ENCODE measurements around the gene ERBIN. TPM values are rescaled to one million over a fixed set of nuclear protein-coding genes. Genes with fewer than 3 reads are reported as not detected.

The ERBIN gene
- total and polyA plus RNA-seq, 10 of the 15 experiments (the other 5 are each of a cell fraction or from before 2014, with no cell fraction given), result 9.5 to 91.1 (median 49.4) TPM

DNA sequence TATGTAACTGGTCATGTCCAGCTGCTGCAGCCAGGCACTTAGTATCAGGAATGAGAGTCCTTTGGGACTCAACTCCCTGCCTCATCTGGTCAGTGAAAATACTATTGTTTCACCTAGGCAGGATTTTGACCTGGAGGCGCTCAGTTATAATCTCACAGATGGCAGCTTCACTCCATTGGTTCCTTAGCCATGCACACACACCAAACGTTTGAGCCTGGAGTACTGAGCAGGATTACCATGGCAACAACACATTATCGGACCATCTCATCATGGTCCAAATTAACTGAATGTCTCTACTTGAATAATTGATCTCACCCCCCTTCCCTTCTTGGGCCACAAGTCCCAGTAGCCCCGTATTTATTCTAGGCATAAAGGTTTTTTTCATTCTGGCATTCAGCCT is 202.8 kb downstream of the ERBIN start:
- Histone ChIP-seq H3K79me2 (ENCODE audit: control insufficient read depth, insufficient read depth, low read length) (no peaks in the 10 kb centered on the region), H4K20me1 (ENCODE audit: control insufficient read depth, insufficient read depth) (no peaks in the 10 kb centered on the region), H3K36me3 (ENCODE audit: control insufficient read depth in 2 of 2, insufficient read depth in 2 of 2, low read length in 1 of 2) (no peaks in the 10 kb centered on the region), H3K4me1 (ENCODE audit: control insufficient read depth, insufficient read depth, low read length) (no peaks in the 10 kb centered on the region), H3K27me3 (replicated peaks in 1 of 2; ENCODE audit: control insufficient read depth in 2 of 2, insufficient read depth in 2 of 2, low read length in 1 of 2) (no peaks in the 10 kb centered on the region), H3K27ac (ENCODE audit: control insufficient read depth, insufficient read depth) (no peak overlapping the region), H2AFZ (ENCODE audit: control insufficient read depth, low read depth, low read length) (no peak overlapping the region), H3K4me2 (ENCODE audit: control insufficient read depth, insufficient read depth) (no peak overlapping the region), H3K4me3 (no peak overlapping the region), H3K9me3 (replicated peaks; ENCODE audit: control insufficient read depth, insufficient read depth, low read length) (no peaks in the 10 kb centered on the region; the same call in 2 of the 3 replicates), H3K9ac (ENCODE audit: control insufficient read depth, insufficient read depth, low read length) (no peak overlapping the region)
- no peak for TF ChIP-seq RELA (IDR thresholded peaks at IDR 0.05; ENCODE audit: borderline replicate concordance, partially characterized antibody)
- in situ Hi-C loops (cut with MboI) (no loop called here), intact Hi-C loops (cut with micrococcal nuclease; ENCODE audit: unreplicated experiment) (no loop called here)
- 42% methylated on average over 4 of the region's 4 CpGs for WGBS (ENCODE audit: insufficient coverage, insufficient replicate concordance, low lambda C conversion rate, missing lambda C conversion rate)
- SMC1A ChIA-PET (ENCODE audit: uncharacterized antibody, unreplicated experiment), result interaction anchor here (0.7 to 1.5 kb wide), 2 partner anchors 9 to 309 kb away, joined by 3 to 4 read pairs; no protein-coding TSS in a partner anchor
- ATAC-seq, result no peak
- CTCF ChIA-PET, result no interaction called here
- FAIRE-seq, result no peak
- RAD21 ChIA-PET (ENCODE audit: unreplicated experiment), result no interaction called here
- no peak for DNase-seq (ENCODE audit: low read depth, low spot score)
- no TSS peak for BruUV-seq (replicated peaks)
- POLR2A ChIA-PET, result interaction anchor here (0.7 kb wide), 1 partner anchor 563 kb away, joined by 4 read pairs; no protein-coding TSS in a partner anchor

DNA sequence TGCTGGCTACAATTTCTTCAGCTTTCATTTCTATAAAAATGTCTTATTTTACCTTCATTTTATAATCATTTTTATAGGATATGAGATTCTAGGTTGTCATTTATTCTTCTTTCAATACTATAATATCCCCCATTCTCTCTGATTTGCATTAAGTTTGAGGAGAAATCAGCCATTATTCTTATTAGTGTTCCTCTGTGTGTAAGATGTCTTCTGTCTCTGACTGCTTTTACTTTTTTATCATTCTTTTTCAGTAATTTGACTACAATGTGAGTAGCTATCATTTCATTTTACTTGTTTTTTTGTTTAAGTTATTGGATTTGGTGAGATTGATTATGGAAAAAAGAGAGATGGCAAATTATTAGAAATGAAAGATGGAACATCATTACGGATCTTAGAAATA is 204.1 kb downstream of the ERBIN start:
- Histone ChIP-seq H3K36me3 (ENCODE audit: control insufficient read depth in 2 of 2, insufficient read depth in 2 of 2, low read length in 1 of 2) (no peaks in the 10 kb centered on the region), H3K27me3 (replicated peaks in 1 of 2; ENCODE audit: control insufficient read depth in 2 of 2, insufficient read depth in 2 of 2, low read length in 1 of 2) (no peaks in the 10 kb centered on the region), H3K4me3 (no peak overlapping the region), H3K9ac (ENCODE audit: control insufficient read depth, insufficient read depth, low read length) (no peak overlapping the region), H3K4me1 (ENCODE audit: control insufficient read depth, insufficient read depth, low read length) (no peaks in the 10 kb centered on the region), H3K27ac (ENCODE audit: control insufficient read depth, insufficient read depth) (no peak overlapping the region), H3K79me2 (ENCODE audit: control insufficient read depth, insufficient read depth, low read length) (no peaks in the 10 kb centered on the region), H3K4me2 (ENCODE audit: control insufficient read depth, insufficient read depth) (no peak overlapping the region), H2AFZ (ENCODE audit: control insufficient read depth, low read depth, low read length) (no peak overlapping the region), H4K20me1 (ENCODE audit: control insufficient read depth, insufficient read depth) (no peaks in the 10 kb centered on the region), H3K9me3 (replicated peaks; ENCODE audit: control insufficient read depth, insufficient read depth, low read length) (no peaks in the 10 kb centered on the region; the same call in 2 of the 3 replicates)
- TF ChIP-seq CBX3 (IDR thresholded peaks at IDR 0.05; ENCODE audit: borderline replicate concordance, low read depth) (no peak), SPI1 (IDR thresholded peaks at IDR 0.05; ENCODE audit: borderline replicate concordance, insufficient read depth, low read depth, low read length) (no peak), SREBF1 (IDR thresholded peaks at IDR 0.05; ENCODE audit: low read length) (no peak), CBFB (IDR thresholded peaks at IDR 0.05; ENCODE audit: low read depth) (no peak), ZSCAN29 (IDR thresholded peaks at IDR 0.05) (no peak), ZNF217 (IDR thresholded peaks at IDR 0.05) (no peak), FOXM1 (IDR thresholded peaks at IDR 0.05; ENCODE audit: low read depth, low read length) (no peak), ZNF24 (IDR thresholded peaks at IDR 0.05) (no peak), BMI1 (IDR thresholded peaks at IDR 0.05; ENCODE audit: borderline replicate concordance) (no peak), POU2F2 (IDR thresholded peaks at IDR 0.05; ENCODE audit: borderline replicate concordance, low read depth, low read length) (no peak), EED (IDR thresholded peaks at IDR 0.05; ENCODE audit: low read depth) (no peak)
- DNase-seq (ENCODE audit: low read depth, low spot score) (no peak), ATAC-seq (no peak), FAIRE-seq (no peak)
- 100% methylated on average over 1 of the region's 1 CpG for WGBS (ENCODE audit: insufficient coverage, insufficient replicate concordance, low lambda C conversion rate, missing lambda C conversion rate)
- intact Hi-C loops (cut with micrococcal nuclease; ENCODE audit: unreplicated experiment), result no loop called here
- in situ Hi-C loops (cut with MboI), result no loop called here
- BruUV-seq (replicated peaks), result no TSS peak
- ChIA-PET RAD21 (ENCODE audit: unreplicated experiment) (no interaction called here), SMC1A (ENCODE audit: uncharacterized antibody, unreplicated experiment) (interaction anchor here (0.7 to 1.3 kb wide), 3 partner anchors 11 to 83 kb away, joined by 3 to 4 read pairs (median 3); no protein-coding TSS in a partner anchor), CTCF (interaction anchor here (0.9 to 1.1 kb wide), 2 partner anchors 41 to 370 kb away, joined by 3 read pairs; no protein-coding TSS in a partner anchor), POLR2A (no interaction called here)

All from GM12878 (cell line).